Measurements from ENCODE around the gene ANKRD13B. TPM values are rescaled to one million over a fixed set of nuclear protein-coding genes. Genes with fewer than 3 reads are reported as not detected.

Gene ANKRD13B
- total RNA-seq, 1 experiment from 2014 or later, result 17.9 TPM

GRCh38 chr17:29597361-29598172 is 4.6 kb downstream of the ANKRD13B start:
- no peaks in the 10 kb centered on the region for H3K27me3 Mint-ChIP-seq (ENCODE audit: insufficient read depth, unreplicated experiment)
- ChIA-PET CTCF (interaction anchor here (0.6 to 1.2 kb wide), 5 partner anchors 16 to 265 kb away, joined by 3 to 4 read pairs (median 3); no protein-coding TSS in a partner anchor), POLR2A (no interaction called here)
- no peak overlapping the region for H3K27ac Mint-ChIP-seq (ENCODE audit: low read depth, unreplicated experiment)
- no peaks in the 10 kb centered on the region for H3K4me1 Mint-ChIP-seq (ENCODE audit: insufficient read depth, unreplicated experiment)
- no TSS peak for BruUV-seq (replicated peaks)
- H3K4me3 Mint-ChIP-seq (ENCODE audit: unreplicated experiment), result no peak overlapping the region
- no peaks in the 10 kb centered on the region for H3K36me3 Mint-ChIP-seq (ENCODE audit: insufficient read depth, unreplicated experiment)
- no peak for TF ChIP-seq CTCF (IDR thresholded peaks at IDR 0.05; ENCODE audit: unreplicated experiment)
- DNase-seq (ENCODE audit: unreplicated experiment), result no peak
- intact Hi-C loops (cut with micrococcal nuclease), result no loop called here
- H3K9me3 Mint-ChIP-seq (ENCODE audit: unreplicated experiment), result no peaks in the 10 kb centered on the region

- Mint-ChIP-seq H3K4me3 (ENCODE audit: unreplicated experiment) (no peak overlapping the region), H3K36me3 (ENCODE audit: insufficient read depth, unreplicated experiment) (no peaks in the 10 kb centered on the region), H3K4me1 (ENCODE audit: insufficient read depth, unreplicated experiment) (no peaks in the 10 kb centered on the region), H3K27ac (ENCODE audit: low read depth, unreplicated experiment) (no peak overlapping the region), H3K9me3 (ENCODE audit: unreplicated experiment) (no peaks in the 10 kb centered on the region), H3K27me3 (ENCODE audit: insufficient read depth, unreplicated experiment) (no peaks in the 10 kb centered on the region)
- no peak for DNase-seq (ENCODE audit: unreplicated experiment)
- POLR2A ChIA-PET, result no interaction called here
- BruUV-seq (replicated peaks), result no TSS peak
- no peak for TF ChIP-seq CTCF (IDR thresholded peaks at IDR 0.05; ENCODE audit: unreplicated experiment)
- CTCF ChIA-PET, result interaction anchor here (1.0 kb wide), 2 partner anchors 11 to 204 kb away, joined by 3 read pairs; no protein-coding TSS in a partner anchor
- intact Hi-C loops (cut with micrococcal nuclease), result no loop called here
Measured at GRCh38 chr17:29603109-29603674, 10.3 kb downstream of the ANKRD13B start.

GRCh38 chr17:29607557-29608195 is 14.7 kb downstream of the ANKRD13B start:
- ChIA-PET CTCF (interaction anchor here (0.9 to 1.3 kb wide), 5 partner anchors 9 to 48 kb away, joined by 3 to 6 read pairs (median 3); no protein-coding TSS in a partner anchor), POLR2A (interaction anchor here (1.1 kb wide), 1 partner anchor 8 kb away, joined by 5 read pairs; no protein-coding TSS in a partner anchor)
- Mint-ChIP-seq H3K9me3 (ENCODE audit: unreplicated experiment) (no peaks in the 10 kb centered on the region), H3K27me3 (ENCODE audit: insufficient read depth, unreplicated experiment) (no peaks in the 10 kb centered on the region), H3K4me3 (ENCODE audit: unreplicated experiment) (no peak overlapping the region), H3K36me3 (ENCODE audit: insufficient read depth, unreplicated experiment) (no peaks in the 10 kb centered on the region), H3K27ac (ENCODE audit: low read depth, unreplicated experiment) (no peak overlapping the region), H3K4me1 (ENCODE audit: insufficient read depth, unreplicated experiment) (no peaks in the 10 kb centered on the region)
- no TSS peak for BruUV-seq (replicated peaks)
- no peak for DNase-seq (ENCODE audit: unreplicated experiment)
- no peak for TF ChIP-seq CTCF (IDR thresholded peaks at IDR 0.05; ENCODE audit: unreplicated experiment)
- intact Hi-C loops (cut with micrococcal nuclease), result no loop called here

- Mint-ChIP-seq H3K9me3 (ENCODE audit: unreplicated experiment) (no peaks in the 10 kb centered on the region), H3K27ac (ENCODE audit: low read depth, unreplicated experiment) (no peak overlapping the region), H3K4me3 (ENCODE audit: unreplicated experiment) (no peak overlapping the region), H3K27me3 (ENCODE audit: insufficient read depth, unreplicated experiment) (no peaks in the 10 kb centered on the region), H3K36me3 (ENCODE audit: insufficient read depth, unreplicated experiment) (no peaks in the 10 kb centered on the region), H3K4me1 (ENCODE audit: insufficient read depth, unreplicated experiment) (no peaks in the 10 kb centered on the region)
- BruUV-seq (replicated peaks), result no TSS peak
- POLR2A ChIA-PET, result interaction anchor here (0.8 kb wide), 1 partner anchor 11 kb away, joined by 3 read pairs; no protein-coding TSS in a partner anchor
- TF ChIP-seq CTCF (IDR thresholded peaks at IDR 0.05; ENCODE audit: unreplicated experiment), result no peak
- CTCF ChIA-PET, result interaction anchor here (1.2 kb wide), 1 partner anchor 33 kb away, joined by 3 read pairs; no protein-coding TSS in a partner anchor
- intact Hi-C loops (cut with micrococcal nuclease), result no loop called here
- no peak for DNase-seq (ENCODE audit: unreplicated experiment)
Measured at GRCh38 chr17:29608986-29609385, 16.1 kb downstream of the ANKRD13B start.

All from MCF 10A (cell line).